HG03066 (cell line): ENCODE results near the gene CHRNB2.

Experiments used
- ATAC-seq: cut with Tn5 transposase; IDR thresholded peaks from one replicate; pipeline ENCODE4 v1.9.1; 2021; ENCODE audit warnings: low read depth; ENCODE audit not compliant: unreplicated experiment

Gene CHRNB2

GRCh38 chr1:154627257-154628120 is 59.9 kb downstream of the CHRNB2 start:
- peak; percentile 58 for ATAC-seq

GRCh38 chr1:154628121-154628405 is 60.5 kb downstream of the CHRNB2 start:
- ATAC-seq = no peak

GRCh38 chr1:154629061-154629674 is 61.6 kb downstream of the CHRNB2 start:
- no peak for ATAC-seq
